ENCODE measurements around the gene PRPS2.

Gene PRPS2

GRCh38 chrX:12814420-12814819 lies 23.2 kb downstream of the PRPS2 start:
- Histone ChIP-seq H3K4me3 (ENCODE audit: low read depth, low read length) (no peak overlapping the region), H3K36me3 (replicated peaks) (no peaks in the 10 kb centered on the region), H3K27ac (no peak overlapping the region), H3K27me3 (replicated peaks) (no peaks in the 10 kb centered on the region)
- in situ Hi-C loops (cut with HindIII; ENCODE audit: low pct_ligation_motif_present, low sequenced_read_pairs): no loop called here
- TF ChIP-seq CTCF (IDR thresholded peaks at IDR 0.05; ENCODE audit: low read depth, low read length, missing control alignments): peak; percentile 64
- DNase-seq: peak; percentile 57

GRCh38 chrX:12817528-12817927 lies 26.3 kb downstream of the PRPS2 start:
- Histone ChIP-seq H3K27ac (no peak overlapping the region), H3K4me3 (ENCODE audit: low read depth, low read length) (no peak overlapping the region), H3K36me3 (replicated peaks) (peaks cover 4% of the 10 kb centered on the region), H3K27me3 (replicated peaks) (no peaks in the 10 kb centered on the region)
- TF ChIP-seq CTCF (IDR thresholded peaks at IDR 0.05; ENCODE audit: low read depth, low read length, missing control alignments): no peak
- in situ Hi-C loops (cut with HindIII; ENCODE audit: low pct_ligation_motif_present, low sequenced_read_pairs): no loop called here
- DNase-seq: no peak

DNA sequence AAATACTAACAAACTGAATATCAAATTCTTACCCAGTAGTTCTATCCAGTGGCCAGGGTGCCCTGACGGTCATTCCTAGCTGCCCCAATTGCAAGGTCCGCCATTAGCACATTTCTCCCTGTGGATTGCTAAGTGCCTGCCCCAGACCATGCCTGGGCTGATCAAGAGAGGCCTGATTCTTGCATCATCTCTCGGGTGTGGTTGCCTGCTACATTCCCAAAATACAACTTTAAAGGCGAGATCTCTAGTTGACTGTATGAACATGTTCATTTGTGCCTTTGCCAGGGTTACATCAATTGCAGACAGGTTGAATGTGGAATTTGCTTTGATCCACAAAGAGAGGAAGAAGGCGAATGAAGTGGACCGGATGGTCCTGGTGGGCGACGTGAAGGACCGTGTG lies 28.0 kb downstream of the PRPS2 start:
- in situ Hi-C loops (cut with HindIII; ENCODE audit: low pct_ligation_motif_present, low sequenced_read_pairs): no loop called here
- H3K27me3 ChIP-seq (replicated peaks): no peaks in the 10 kb centered on the region
- no peak for TF ChIP-seq CTCF (IDR thresholded peaks at IDR 0.05; ENCODE audit: low read depth, low read length, missing control alignments)
- DNase-seq: no peak
- H3K36me3 ChIP-seq (replicated peaks): peaks cover 4% of the 10 kb centered on the region
- H3K27ac ChIP-seq: no peak overlapping the region
- no peak overlapping the region for H3K4me3 ChIP-seq (ENCODE audit: low read depth, low read length)

DNA sequence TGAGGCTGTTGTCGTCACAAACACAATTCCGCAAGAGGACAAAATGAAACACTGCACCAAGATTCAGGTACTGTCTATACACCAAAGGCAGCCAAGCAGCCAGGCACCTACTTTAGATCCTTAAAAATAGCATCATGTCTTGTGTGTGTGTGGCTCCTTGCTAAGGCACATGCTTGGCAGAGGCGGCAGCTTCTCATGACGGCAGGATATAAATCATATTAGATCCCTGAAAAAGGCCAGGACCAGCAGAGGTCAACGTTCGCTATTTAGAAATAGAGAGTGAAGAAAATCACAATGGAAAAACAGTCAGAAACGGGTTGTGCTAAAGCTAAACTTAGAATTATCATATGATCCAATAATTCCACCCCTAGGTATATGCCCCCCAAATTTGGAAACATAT lies 29.5 kb downstream of the PRPS2 start:
- no peak for TF ChIP-seq CTCF (IDR thresholded peaks at IDR 0.05; ENCODE audit: low read depth, low read length, missing control alignments)
- Histone ChIP-seq H3K4me3 (ENCODE audit: low read depth, low read length) (no peak overlapping the region), H3K27ac (no peak overlapping the region), H3K27me3 (replicated peaks) (no peaks in the 10 kb centered on the region), H3K36me3 (replicated peaks) (peaks cover 4% of the 10 kb centered on the region)
- in situ Hi-C loops (cut with HindIII; ENCODE audit: low pct_ligation_motif_present, low sequenced_read_pairs): no loop called here
- DNase-seq: no peak

- peaks cover 4% of the 10 kb centered on the region for H3K36me3 ChIP-seq (replicated peaks)
- no peak for DNase-seq
- in situ Hi-C loops (cut with HindIII; ENCODE audit: low pct_ligation_motif_present, low sequenced_read_pairs): no loop called here
- no peak overlapping the region for H3K4me3 ChIP-seq (ENCODE audit: low read depth, low read length)
- no peaks in the 10 kb centered on the region for H3K27me3 ChIP-seq (replicated peaks)
- no peak for TF ChIP-seq CTCF (IDR thresholded peaks at IDR 0.05; ENCODE audit: low read depth, low read length, missing control alignments)
- H3K27ac ChIP-seq: no peak overlapping the region
These were observed 33.7 kb downstream of the PRPS2 start for GRCh38 chrX:12824944-12825343.

DNA sequence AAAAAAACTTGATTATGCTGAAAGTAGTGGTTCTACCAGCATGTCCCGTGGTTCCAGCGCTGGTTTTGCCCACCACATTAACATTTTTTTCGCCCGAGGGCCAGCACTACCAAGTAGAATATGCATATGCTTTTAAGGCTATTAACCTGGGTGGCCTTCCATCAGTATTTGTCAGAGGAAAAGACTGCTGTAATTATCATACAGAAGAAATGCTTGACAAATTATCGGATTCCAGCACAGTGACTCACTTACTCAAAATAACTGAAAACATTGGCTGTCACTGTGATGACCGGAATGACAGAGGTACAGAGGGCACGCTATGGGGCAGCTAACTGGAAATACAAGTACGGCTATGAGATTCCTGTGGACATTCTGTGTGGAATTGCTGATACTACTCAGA lies 34.6 kb downstream of the PRPS2 start:
- in situ Hi-C loops (cut with HindIII; ENCODE audit: low pct_ligation_motif_present, low sequenced_read_pairs): no loop called here
- no peak overlapping the region for H3K4me3 ChIP-seq (ENCODE audit: low read depth, low read length)
- no peak overlapping the region for H3K27ac ChIP-seq
- no peak for TF ChIP-seq CTCF (IDR thresholded peaks at IDR 0.05; ENCODE audit: low read depth, low read length, missing control alignments)
- peak; percentile 39 for DNase-seq
- peaks cover 3% of the 10 kb centered on the region for H3K36me3 ChIP-seq (replicated peaks)
- H3K27me3 ChIP-seq (replicated peaks): no peaks in the 10 kb centered on the region

Measured in brain microvascular endothelial cell (primary cell).